ENCODE results near the gene ARL10. TPM values are rescaled to one million over a fixed set of nuclear protein-coding genes. Genes with fewer than 3 reads are reported as not detected.

ARL10 gene
- total RNA-seq, 4 donors from 2014 or later: 1.4 to 4.7 (median 2.4) TPM

GRCh38 chr5:176424181-176424580, 58.9 kb downstream of the ARL10 start:
- in situ Hi-C loops (cut with MboI; ENCODE audit: low sequenced_read_pairs in 4 of 4) (loop anchor here in 1 of 4 donors (25.0 kb wide), 1 partner anchor 113 kb away; the partner anchor contains the start of genes CDHR2 and RNF44), intact Hi-C loops (cut with DNase I; ENCODE audit: low total_unique reads) (no loop called here)
- no peaks in the 10 kb centered on the region for H3K27me3 ChIP-seq
- no peak for ATAC-seq
- no peak overlapping the region for H3K27ac ChIP-seq
- H3K9me3 ChIP-seq: no peaks in the 10 kb centered on the region
- DNase-seq: no peak
- H3K36me3 ChIP-seq: no peaks in the 10 kb centered on the region
- TF ChIP-seq CTCF (IDR thresholded peaks at IDR 0.05 in 4 of 5, conservative IDR thresholded peaks at IDR 0.05 in 1 of 5) (no peak), POLR2A (IDR thresholded peaks at IDR 0.05) (no peak)
- no peaks in the 10 kb centered on the region for H3K4me1 ChIP-seq
- H3K4me3 ChIP-seq: no peak overlapping the region

DNA sequence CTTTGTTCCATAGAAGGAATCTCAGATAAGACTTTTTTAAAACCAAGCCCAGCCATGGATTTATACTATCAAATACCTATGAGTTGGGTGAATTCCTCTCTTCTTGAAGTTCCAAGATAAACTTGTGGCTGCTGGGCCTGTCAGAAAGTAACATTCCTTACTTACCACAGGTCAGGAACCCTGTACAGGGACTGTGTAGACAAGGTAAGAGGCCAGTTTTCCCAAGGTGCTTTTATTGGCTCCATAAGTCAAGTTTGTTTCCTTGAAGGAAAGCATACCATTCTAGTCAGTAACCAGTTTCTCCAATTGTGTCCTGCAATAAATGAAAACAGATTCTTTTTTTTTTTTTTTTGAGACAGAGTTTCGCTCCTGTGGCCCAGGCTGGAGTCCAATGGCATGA, 59.9 kb downstream of the ARL10 start:
- Histone ChIP-seq H3K4me3 (no peak overlapping the region), H3K36me3 (no peaks in the 10 kb centered on the region), H3K27ac (no peak overlapping the region), H3K4me1 (no peaks in the 10 kb centered on the region), H3K9me3 (no peaks in the 10 kb centered on the region), H3K27me3 (no peaks in the 10 kb centered on the region)
- DNase-seq (no peak), ATAC-seq (no peak)
- intact Hi-C loops (cut with DNase I; ENCODE audit: low total_unique reads) (no loop called here), in situ Hi-C loops (cut with MboI; ENCODE audit: low sequenced_read_pairs in 4 of 4) (loop anchor here in 1 of 4 donors (25.0 kb wide), 1 partner anchor 112 kb away; the partner anchor contains the start of genes CDHR2 and RNF44)
- TF ChIP-seq CTCF (IDR thresholded peaks at IDR 0.05 in 4 of 5, conservative IDR thresholded peaks at IDR 0.05 in 1 of 5) (no peak), POLR2A (IDR thresholded peaks at IDR 0.05) (no peak)

GRCh38 chr5:176425791-176426190, 60.5 kb downstream of the ARL10 start:
- no peaks in the 10 kb centered on the region for H3K9me3 ChIP-seq
- DNase-seq (no peak), ATAC-seq (no peak)
- no peak overlapping the region for H3K4me3 ChIP-seq
- TF ChIP-seq POLR2A (IDR thresholded peaks at IDR 0.05) (no peak), CTCF (IDR thresholded peaks at IDR 0.05 in 4 of 5, conservative IDR thresholded peaks at IDR 0.05 in 1 of 5) (no peak)
- H3K4me1 ChIP-seq: no peaks in the 10 kb centered on the region
- H3K27me3 ChIP-seq: no peaks in the 10 kb centered on the region
- intact Hi-C loops (cut with DNase I; ENCODE audit: low total_unique reads): no loop called here
- no peak overlapping the region for H3K27ac ChIP-seq
- in situ Hi-C loops (cut with MboI; ENCODE audit: low sequenced_read_pairs in 4 of 4): loop anchor here in 1 of 4 donors (25.0 kb wide), 1 partner anchor 112 kb away; the partner anchor contains the start of genes CDHR2 and RNF44
- no peaks in the 10 kb centered on the region for H3K36me3 ChIP-seq

- DNase-seq (no peak), ATAC-seq (no peak)
- no peaks in the 10 kb centered on the region for H3K9me3 ChIP-seq
Observed at GRCh38 chr5:176426876-176427275, 61.6 kb downstream of the ARL10 start.

More at GRCh38 chr5:176426876-176427275, 61.6 kb downstream of the ARL10 start:
- in situ Hi-C loops (cut with MboI; ENCODE audit: low sequenced_read_pairs in 4 of 4) (loop anchor here in 1 of 4 donors (25.0 kb wide), 1 partner anchor 110 kb away; the partner anchor contains the start of genes CDHR2 and RNF44), intact Hi-C loops (cut with DNase I; ENCODE audit: low total_unique reads) (no loop called here)
- H3K4me1 ChIP-seq: no peaks in the 10 kb centered on the region
- H3K27me3 ChIP-seq: no peaks in the 10 kb centered on the region
- no peak for TF ChIP-seq CTCF (IDR thresholded peaks at IDR 0.05 in 4 of 5, conservative IDR thresholded peaks at IDR 0.05 in 1 of 5)
- no peak for TF ChIP-seq POLR2A (IDR thresholded peaks at IDR 0.05)
- H3K27ac ChIP-seq: no peak overlapping the region
- H3K4me3 ChIP-seq: no peak overlapping the region
- H3K36me3 ChIP-seq: no peaks in the 10 kb centered on the region

Data from gastrocnemius medialis (tissue), 4 donors.